Naive thymus-derived CD8-positive, alpha-beta T cell (primary cell): ENCODE data around the gene CDS2. TPM values are rescaled to one million over a fixed set of nuclear protein-coding genes. Genes with fewer than 3 reads are reported as not detected.

ENCODE experiments used
- ATAC-seq, 2 donors: fragments of 150-1000 bp; cut with Tn5 transposase in 1 of 2; sonication (Bioruptor Pico), chemical (Tn5 transposase) in 1 of 2; 1 replicate in 1 of 2; 2 replicates in 1 of 2; pipeline ENCODE4 v1.10.0; 2021; ENCODE audit warnings: mild to moderate bottlenecking in 2 of 2, moderate library complexity in 2 of 2
- POLR2A ChIA-PET: fragments of 350-600 bp; sonication (Branson Sonifier 250); formaldehyde crosslinking; loops from one replicate; lab custom pipeline; 2021; ENCODE audit warnings: antibody characterized with exemption; lab: Charles Lee
- DNase-seq, 10 donors: peaks; one replicate each; pipeline versions ENCODE4 v3.0.0 to v3.0.0-alpha.2; 2020 to 2022
- H3K27ac Mint-ChIP-seq, 10 donors: one replicate each; pipeline ENCODE4 v1.8.0; 2020 to 2022; ENCODE audit warnings: mild to moderate bottlenecking in 10 of 10, mixed read lengths in 10 of 10, moderate library complexity in 4 of 10, inconsistent platforms in 1 of 10
- H3K27me3 Mint-ChIP-seq, 5 donors: one replicate each; pipeline ENCODE4 v1.8.0; 2021 to 2022; ENCODE audit warnings: mixed read lengths in 5 of 5
- H3K36me3 Mint-ChIP-seq, 3 donors: one replicate each; pipeline ENCODE4 v1.8.0; 2020 to 2022; ENCODE audit warnings: mixed read lengths in 3 of 3, mild to moderate bottlenecking in 2 of 3, inconsistent platforms in 1 of 3
- H3K4me1 Mint-ChIP-seq, 4 donors: one replicate each; pipeline ENCODE4 v1.8.0; 2021 to 2022; ENCODE audit warnings: mixed read lengths in 4 of 4
- H3K4me3 Mint-ChIP-seq, 10 donors: one replicate each; pipeline ENCODE4 v1.8.0; 2020 to 2022; ENCODE audit warnings: mild to moderate bottlenecking in 10 of 10, mixed read lengths in 10 of 10, moderate library complexity in 6 of 10, inconsistent platforms in 1 of 10
- H3K9me3 Mint-ChIP-seq, 9 donors: one replicate each; pipeline ENCODE4 v1.8.0; 2020 to 2022; ENCODE audit warnings: mixed read lengths in 9 of 9, mild to moderate bottlenecking in 3 of 9, inconsistent platforms in 1 of 9, moderate library complexity in 1 of 9
- polyA plus RNA-seq, 3 donors: library from polyadenylated mRNA; unstranded; fragments of 300-500 nt; fragmentation: Illumina TruSeq; gene quantifications; one replicate each; pipeline ENCODE4 v1.2.3, GENCODE V29; 2021
- total RNA-seq, 8 experiments: library from RNA in 2 of 8; stranded (reverse) in 2 of 8; gene quantifications; one replicate each; pipeline ENCODE4 v1.2.3 and lab custom pipeline; 2021 to 2026

The CDS2 gene
- total and polyA plus RNA-seq, 5 experiments from 2014 or later, result 32.3 to 60.7 (median 47.3) TPM

DNA sequence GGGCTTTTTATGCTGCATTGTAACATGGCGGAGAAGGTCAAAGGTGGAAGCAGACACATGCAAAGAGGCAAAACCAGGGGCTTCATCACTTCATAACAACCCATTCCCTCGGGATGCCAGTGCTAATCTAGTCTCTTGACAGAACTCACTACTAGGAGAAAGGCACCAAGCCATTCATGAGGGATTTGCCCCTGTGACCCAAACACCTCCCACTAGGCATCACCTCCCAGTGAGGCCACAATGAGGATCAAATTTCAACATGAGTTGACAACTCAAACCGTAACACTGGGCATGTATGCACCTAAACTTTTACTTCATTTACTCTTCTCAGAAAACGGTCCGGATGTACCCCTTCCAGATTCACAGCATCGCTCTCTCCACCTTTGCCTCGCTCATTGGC, 61.9 kb downstream of the CDS2 start:
- Mint-ChIP-seq H3K27ac (peak overlapping the region in 3 of 10 donors; percentile 27 to 82 (median 68)), H3K4me3 (no peak overlapping the region), H3K9me3 (no peaks in the 10 kb centered on the region), H3K27me3 (no peaks in the 10 kb centered on the region), H3K36me3 (peaks cover 0 to 67% (median 1%) of the 10 kb centered on the region in 3 donors), H3K4me1 (peaks cover 0 to 3% (median 3%) of the 10 kb centered on the region in 4 donors)
- no peak for ATAC-seq
- POLR2A ChIA-PET, result no interaction called here
- no peak for DNase-seq

- Mint-ChIP-seq H3K36me3 (peaks cover 0 to 64% (median 0%) of the 10 kb centered on the region in 3 donors), H3K27me3 (no peaks in the 10 kb centered on the region), H3K27ac (peak overlapping the region in 4 of 10 donors; percentile 10 to 45 (median 30)), H3K4me3 (no peak overlapping the region), H3K4me1 (peaks cover 0 to 3% (median 3%) of the 10 kb centered on the region in 4 donors), H3K9me3 (no peaks in the 10 kb centered on the region)
- ATAC-seq (no peak), DNase-seq (no peak)
- POLR2A ChIA-PET, result interaction anchor here (1.0 to 2.9 kb wide), 2 partner anchors 70 to 74 kb away, joined by 3 to 12 read pairs; partner anchors contain the start of gene PCNA
These were observed 63.1 kb downstream of the CDS2 start for GRCh38 chr20:5189917-5190316.

- ATAC-seq (no peak), DNase-seq (no peak)
- peaks cover 0 to 3% (median 3%) of the 10 kb centered on the region in 4 donors for H3K4me1 Mint-ChIP-seq
- no peaks in the 10 kb centered on the region for H3K9me3 Mint-ChIP-seq
- no peaks in the 10 kb centered on the region for H3K27me3 Mint-ChIP-seq
- POLR2A ChIA-PET, result interaction anchor here (1.0 to 2.9 kb wide), 3 partner anchors 64 to 75 kb away, joined by 3 to 27 read pairs (median 12); partner anchors contain the start of genes CDS2 and PCNA
- no peak overlapping the region for H3K4me3 Mint-ChIP-seq
- peaks cover 0 to 62% (median 0%) of the 10 kb centered on the region in 3 donors for H3K36me3 Mint-ChIP-seq
- peak overlapping the region in 3 of 10 donors; percentile 10 to 67 (median 35) for H3K27ac Mint-ChIP-seq
These were observed 63.6 kb downstream of the CDS2 start for GRCh38 chr20:5190444-5190843.

DNA sequence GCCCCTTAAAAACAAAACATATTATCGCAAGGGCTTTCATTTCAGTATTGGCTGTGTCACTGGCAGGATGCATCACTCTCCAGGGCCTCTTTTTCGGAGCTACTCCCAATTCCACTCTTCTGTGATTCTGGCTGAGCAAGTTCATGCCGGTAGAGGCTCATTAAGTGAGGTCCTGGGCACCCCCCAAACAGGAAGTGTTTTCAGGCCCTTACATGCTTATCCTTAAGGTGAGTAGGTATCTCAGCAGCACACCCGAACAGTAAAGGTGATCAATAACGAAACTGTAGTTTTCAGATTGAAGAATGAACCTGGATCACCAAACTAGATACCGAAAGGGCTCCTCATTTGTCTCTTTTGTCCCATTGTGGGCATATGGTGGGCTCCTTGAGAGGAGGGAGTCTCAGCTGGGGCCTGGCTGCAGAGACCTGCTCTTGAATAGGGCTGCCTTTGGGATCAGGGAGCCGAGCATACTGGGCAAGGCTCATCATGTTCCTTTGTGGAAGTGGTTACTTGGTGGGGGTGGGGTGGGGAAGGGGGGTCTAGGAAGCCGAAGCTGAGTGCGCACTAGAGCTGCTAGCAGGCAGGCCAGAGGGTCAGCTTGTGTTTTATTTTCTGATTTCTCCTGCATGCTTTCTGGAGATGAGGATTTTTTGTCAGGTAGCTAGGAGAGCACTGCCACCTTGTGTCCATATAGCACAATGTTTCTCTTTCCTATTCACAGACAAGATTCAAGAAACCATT, 65.2 kb downstream of the CDS2 start:
- no peaks in the 10 kb centered on the region for H3K9me3 Mint-ChIP-seq
- H3K27me3 Mint-ChIP-seq, result no peaks in the 10 kb centered on the region
- DNase-seq (peak in 7 of 10 donors; percentile 5 to 59 (median 39)), ATAC-seq (peak; percentile 66 to 80)
- POLR2A ChIA-PET, result interaction anchor here (2.6 to 2.9 kb wide), 2 partner anchors 65 to 72 kb away, joined by 12 to 27 read pairs; partner anchors contain the start of genes CDS2 and PCNA
- H3K36me3 Mint-ChIP-seq, result peaks cover 0 to 53% (median 0%) of the 10 kb centered on the region in 3 donors
- peak overlapping the region in 9 of 10 donors; percentile 44 to 89 (median 82) for H3K27ac Mint-ChIP-seq
- H3K4me1 Mint-ChIP-seq, result peaks cover 0 to 3% (median 2%) of the 10 kb centered on the region in 4 donors
- no peak overlapping the region for H3K4me3 Mint-ChIP-seq

- H3K9me3 Mint-ChIP-seq, result no peaks in the 10 kb centered on the region
- POLR2A ChIA-PET, result interaction anchor here (2.6 to 2.9 kb wide), 2 partner anchors 66 to 73 kb away, joined by 12 to 27 read pairs; partner anchors contain the start of genes CDS2 and PCNA
- peak overlapping the region; percentile 43 to 89 (median 72) for H3K27ac Mint-ChIP-seq
- H3K36me3 Mint-ChIP-seq, result peaks cover 0 to 55% (median 0%) of the 10 kb centered on the region in 3 donors
- no peak for DNase-seq
- no peak for ATAC-seq
- no peaks in the 10 kb centered on the region for H3K27me3 Mint-ChIP-seq
- H3K4me3 Mint-ChIP-seq, result no peak overlapping the region
- H3K4me1 Mint-ChIP-seq, result peaks cover 0 to 3% (median 2%) of the 10 kb centered on the region in 4 donors
These were observed 66.0 kb downstream of the CDS2 start for GRCh38 chr20:5192570-5193431.

GRCh38 chr20:5195655-5196054, 68.8 kb downstream of the CDS2 start:
- Mint-ChIP-seq H3K27ac (no peak overlapping the region), H3K4me1 (peaks cover 0 to 4% (median 3%) of the 10 kb centered on the region in 4 donors), H3K36me3 (peaks cover 0 to 46% (median 7%) of the 10 kb centered on the region in 3 donors), H3K9me3 (no peaks in the 10 kb centered on the region), H3K4me3 (no peak overlapping the region), H3K27me3 (no peaks in the 10 kb centered on the region)
- POLR2A ChIA-PET, result no interaction called here
- ATAC-seq (no peak), DNase-seq (no peak)

DNA sequence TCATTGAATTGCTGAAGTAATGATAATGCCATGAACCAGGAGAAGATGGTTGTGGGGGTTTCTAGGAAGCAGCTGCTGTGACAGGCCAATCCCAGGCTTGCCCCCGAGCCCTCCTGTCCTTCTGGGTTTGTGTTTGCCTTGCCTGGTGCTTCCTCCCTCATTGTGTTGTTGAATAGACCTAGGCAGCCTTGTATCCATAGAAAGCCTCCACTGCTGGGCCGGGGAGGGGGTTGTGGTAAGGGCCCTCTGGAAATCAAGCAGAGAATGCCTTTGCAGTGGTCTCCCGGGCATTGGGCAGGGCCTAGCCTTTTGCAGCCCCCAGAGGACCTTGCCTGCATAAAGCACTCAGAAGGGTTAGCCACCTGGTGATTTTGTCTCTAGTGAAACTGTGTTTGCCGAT, 69.3 kb downstream of the CDS2 start:
- H3K4me3 Mint-ChIP-seq, result no peak overlapping the region
- no peaks in the 10 kb centered on the region for H3K9me3 Mint-ChIP-seq
- peaks cover 0 to 42% (median 7%) of the 10 kb centered on the region in 3 donors for H3K36me3 Mint-ChIP-seq
- DNase-seq (no peak), ATAC-seq (no peak)
- no peaks in the 10 kb centered on the region for H3K27me3 Mint-ChIP-seq
- POLR2A ChIA-PET, result no interaction called here
- H3K27ac Mint-ChIP-seq, result peak overlapping the region in 1 of 10 donors; percentile 68
- H3K4me1 Mint-ChIP-seq, result peaks cover 0 to 4% (median 3%) of the 10 kb centered on the region in 4 donors

DNA sequence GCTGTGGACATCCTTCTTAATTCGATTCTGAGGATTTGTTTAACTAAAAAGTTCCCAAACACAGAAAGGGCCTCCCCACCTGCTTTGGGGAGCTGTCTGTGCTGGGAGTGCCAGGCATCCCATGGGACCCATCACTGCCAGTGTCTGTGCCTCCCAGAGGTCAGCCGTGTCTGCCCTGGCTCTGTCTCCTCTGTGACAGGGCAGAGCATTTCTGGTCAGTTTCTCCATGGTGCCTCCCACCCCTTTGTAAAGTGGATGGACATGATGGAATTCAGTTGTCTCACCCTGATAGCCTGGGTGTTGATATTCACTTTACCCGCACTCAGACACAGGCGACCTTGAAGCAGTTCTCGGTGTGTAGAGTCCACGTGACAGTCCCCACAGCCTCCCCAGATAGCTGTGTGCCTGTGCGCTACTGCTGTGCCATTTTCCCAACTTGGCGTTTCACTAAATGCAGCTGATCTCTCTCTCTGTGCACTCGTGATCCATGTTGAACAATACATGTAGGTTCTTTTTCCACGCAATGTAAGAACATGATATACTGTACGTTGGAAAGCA, 70.5 kb downstream of the CDS2 start:
- H3K4me1 Mint-ChIP-seq, result peaks cover 0 to 4% (median 1%) of the 10 kb centered on the region in 4 donors
- DNase-seq (no peak), ATAC-seq (no peak)
- peaks cover 0 to 37% (median 7%) of the 10 kb centered on the region in 3 donors for H3K36me3 Mint-ChIP-seq
- H3K27ac Mint-ChIP-seq, result no peak overlapping the region
- POLR2A ChIA-PET, result no interaction called here
- no peaks in the 10 kb centered on the region for H3K9me3 Mint-ChIP-seq
- no peak overlapping the region for H3K4me3 Mint-ChIP-seq
- no peaks in the 10 kb centered on the region for H3K27me3 Mint-ChIP-seq

GRCh38 chr20:5197847-5198650, 71.2 kb downstream of the CDS2 start:
- POLR2A ChIA-PET, result no interaction called here
- no peaks in the 10 kb centered on the region for H3K9me3 Mint-ChIP-seq
- peak overlapping the region in 3 of 10 donors; percentile 20 to 56 (median 46) for H3K27ac Mint-ChIP-seq
- H3K27me3 Mint-ChIP-seq, result no peaks in the 10 kb centered on the region
- H3K4me3 Mint-ChIP-seq, result no peak overlapping the region
- ATAC-seq, result no peak
- no peak for DNase-seq
- peaks cover 0 to 37% (median 7%) of the 10 kb centered on the region in 3 donors for H3K36me3 Mint-ChIP-seq
- H3K4me1 Mint-ChIP-seq, result peaks cover 0 to 6% (median 0%) of the 10 kb centered on the region in 4 donors

- POLR2A ChIA-PET, result no interaction called here
- Mint-ChIP-seq H3K36me3 (peaks cover 0 to 37% (median 7%) of the 10 kb centered on the region in 3 donors), H3K27me3 (no peaks in the 10 kb centered on the region), H3K9me3 (no peaks in the 10 kb centered on the region), H3K27ac (peak overlapping the region in 2 of 10 donors; percentile 37 to 56), H3K4me3 (no peak overlapping the region), H3K4me1 (peaks cover 0 to 6% (median 0%) of the 10 kb centered on the region in 4 donors)
- ATAC-seq (no peak), DNase-seq (no peak)
These were observed 71.8 kb downstream of the CDS2 start for GRCh38 chr20:5198651-5198924.

- Mint-ChIP-seq H3K27ac (no peak overlapping the region), H3K9me3 (no peaks in the 10 kb centered on the region), H3K4me3 (no peak overlapping the region), H3K4me1 (peaks cover 0 to 5% (median 3%) of the 10 kb centered on the region in 4 donors), H3K36me3 (peaks cover 0 to 11% (median 7%) of the 10 kb centered on the region in 3 donors), H3K27me3 (no peaks in the 10 kb centered on the region)
- POLR2A ChIA-PET, result no interaction called here
- ATAC-seq (no peak), DNase-seq (no peak)
These were observed 76.6 kb downstream of the CDS2 start for GRCh38 chr20:5203380-5203779.
